ENCODE data around the gene NMNAT3.

Gene NMNAT3

GRCh38 chr3:139640456-139640855 is 37.3 kb downstream of the NMNAT3 start:
- Histone ChIP-seq H2AFZ (ENCODE audit: low read depth, low read length) (no peak overlapping the region), H3K36me3 (replicated peaks; ENCODE audit: low read depth, low read length) (no peaks in the 10 kb centered on the region), H3K4me2 (ENCODE audit: low read length) (no peak overlapping the region), H3K27me3 (ENCODE audit: low read depth, low read length) (0 out of 2 replicates have a peak, but pooled peaks cover 4% of the 10 kb centered on the region), H3K9me3 (ENCODE audit: insufficient read depth, low read length) (no peaks in the 10 kb centered on the region), H3K4me1 (ENCODE audit: low read length) (no peaks in the 10 kb centered on the region), H3K79me2 (ENCODE audit: low read length) (no peaks in the 10 kb centered on the region), H3K4me3 (ENCODE audit: low read length) (no peak overlapping the region), H3K9ac (ENCODE audit: low read length) (no peak overlapping the region), H4K20me1 (ENCODE audit: insufficient read depth, low read length) (no peaks in the 10 kb centered on the region), H3K27ac (ENCODE audit: low read length) (no peak overlapping the region)
- no peak for TF ChIP-seq EZH2phosphoT487 (IDR thresholded peaks at IDR 0.05; ENCODE audit: low read depth)
- TF ChIP-seq CTCF (IDR thresholded peaks at IDR 0.05; ENCODE audit: low read depth, low read length), result no peak

DNA sequence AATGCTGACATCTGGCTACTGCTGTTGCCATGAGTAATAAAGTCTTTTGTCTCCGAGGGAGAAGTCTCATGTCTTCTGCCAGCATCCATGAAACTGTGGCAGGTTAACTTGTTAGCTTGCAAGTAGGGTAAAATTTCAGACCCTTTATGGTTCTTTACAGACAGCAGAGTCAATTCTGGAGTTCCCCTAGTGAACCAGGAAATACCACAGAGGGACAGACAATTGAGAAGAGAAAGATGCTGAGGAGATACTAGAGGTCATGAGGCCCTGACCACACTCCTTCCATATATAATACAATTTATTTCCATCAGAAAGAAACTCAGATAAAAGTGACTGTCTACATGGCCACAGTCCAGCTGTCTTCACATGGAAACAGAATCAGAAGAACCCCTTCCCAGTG is 38.1 kb downstream of the NMNAT3 start:
- H3K27ac ChIP-seq (ENCODE audit: low read length), result no peak overlapping the region
- H3K79me2 ChIP-seq (ENCODE audit: low read length), result no peaks in the 10 kb centered on the region
- no peak overlapping the region for H3K4me2 ChIP-seq (ENCODE audit: low read length)

GRCh38 chr3:139638518-139638917 is 39.3 kb downstream of the NMNAT3 start:
- Histone ChIP-seq H3K27ac (ENCODE audit: low read length) (no peak overlapping the region), H3K79me2 (ENCODE audit: low read length) (no peaks in the 10 kb centered on the region), H3K9ac (ENCODE audit: low read length) (no peak overlapping the region), H3K4me1 (ENCODE audit: low read length) (no peaks in the 10 kb centered on the region), H4K20me1 (ENCODE audit: insufficient read depth, low read length) (no peaks in the 10 kb centered on the region), H2AFZ (ENCODE audit: low read depth, low read length) (no peak overlapping the region), H3K27me3 (ENCODE audit: low read depth, low read length) (0 out of 2 replicates have a peak, but pooled peaks cover 10% of the 10 kb centered on the region), H3K36me3 (replicated peaks; ENCODE audit: low read depth, low read length) (no peaks in the 10 kb centered on the region), H3K9me3 (ENCODE audit: insufficient read depth, low read length) (no peaks in the 10 kb centered on the region), H3K4me3 (ENCODE audit: low read length) (no peak overlapping the region), H3K4me2 (ENCODE audit: low read length) (no peak overlapping the region)
- TF ChIP-seq CTCF (IDR thresholded peaks at IDR 0.05; ENCODE audit: low read depth, low read length) (no peak), EZH2phosphoT487 (IDR thresholded peaks at IDR 0.05; ENCODE audit: low read depth) (no peak)

More for the DNA sequence above, 38.1 kb downstream of the NMNAT3 start:
- no peaks in the 10 kb centered on the region for H3K9me3 ChIP-seq (ENCODE audit: insufficient read depth, low read length)
- H3K4me3 ChIP-seq (ENCODE audit: low read length), result no peak overlapping the region
- H4K20me1 ChIP-seq (ENCODE audit: insufficient read depth, low read length), result no peaks in the 10 kb centered on the region
- no peaks in the 10 kb centered on the region for H3K36me3 ChIP-seq (replicated peaks; ENCODE audit: low read depth, low read length)
- 0 out of 2 replicates have a peak, but pooled peaks cover 10% of the 10 kb centered on the region for H3K27me3 ChIP-seq (ENCODE audit: low read depth, low read length)
- TF ChIP-seq EZH2phosphoT487 (IDR thresholded peaks at IDR 0.05; ENCODE audit: low read depth) (no peak), CTCF (IDR thresholded peaks at IDR 0.05; ENCODE audit: low read depth, low read length) (no peak)
- no peak overlapping the region for H2AFZ ChIP-seq (ENCODE audit: low read depth, low read length)
- no peaks in the 10 kb centered on the region for H3K4me1 ChIP-seq (ENCODE audit: low read length)
- no peak overlapping the region for H3K9ac ChIP-seq (ENCODE audit: low read length)

- Histone ChIP-seq H3K9me3 (ENCODE audit: insufficient read depth, low read length) (no peaks in the 10 kb centered on the region), H3K36me3 (replicated peaks; ENCODE audit: low read depth, low read length) (no peaks in the 10 kb centered on the region), H2AFZ (ENCODE audit: low read depth, low read length) (no peak overlapping the region), H3K27me3 (ENCODE audit: low read depth, low read length) (0 out of 2 replicates have a peak, but pooled peaks cover 14% of the 10 kb centered on the region), H3K4me1 (ENCODE audit: low read length) (no peaks in the 10 kb centered on the region), H3K4me2 (ENCODE audit: low read length) (no peak overlapping the region), H4K20me1 (ENCODE audit: insufficient read depth, low read length) (no peaks in the 10 kb centered on the region), H3K9ac (ENCODE audit: low read length) (no peak overlapping the region), H3K27ac (ENCODE audit: low read length) (no peak overlapping the region), H3K4me3 (ENCODE audit: low read length) (no peak overlapping the region), H3K79me2 (ENCODE audit: low read length) (no peaks in the 10 kb centered on the region)
- no peak for TF ChIP-seq EZH2phosphoT487 (IDR thresholded peaks at IDR 0.05; ENCODE audit: low read depth)
Measured at GRCh38 chr3:139636511-139636910, 41.3 kb downstream of the NMNAT3 start.

Data from OCI-LY3 (cell line).